ENCODE data around the gene TTLL12.

Gene TTLL12

DNA sequence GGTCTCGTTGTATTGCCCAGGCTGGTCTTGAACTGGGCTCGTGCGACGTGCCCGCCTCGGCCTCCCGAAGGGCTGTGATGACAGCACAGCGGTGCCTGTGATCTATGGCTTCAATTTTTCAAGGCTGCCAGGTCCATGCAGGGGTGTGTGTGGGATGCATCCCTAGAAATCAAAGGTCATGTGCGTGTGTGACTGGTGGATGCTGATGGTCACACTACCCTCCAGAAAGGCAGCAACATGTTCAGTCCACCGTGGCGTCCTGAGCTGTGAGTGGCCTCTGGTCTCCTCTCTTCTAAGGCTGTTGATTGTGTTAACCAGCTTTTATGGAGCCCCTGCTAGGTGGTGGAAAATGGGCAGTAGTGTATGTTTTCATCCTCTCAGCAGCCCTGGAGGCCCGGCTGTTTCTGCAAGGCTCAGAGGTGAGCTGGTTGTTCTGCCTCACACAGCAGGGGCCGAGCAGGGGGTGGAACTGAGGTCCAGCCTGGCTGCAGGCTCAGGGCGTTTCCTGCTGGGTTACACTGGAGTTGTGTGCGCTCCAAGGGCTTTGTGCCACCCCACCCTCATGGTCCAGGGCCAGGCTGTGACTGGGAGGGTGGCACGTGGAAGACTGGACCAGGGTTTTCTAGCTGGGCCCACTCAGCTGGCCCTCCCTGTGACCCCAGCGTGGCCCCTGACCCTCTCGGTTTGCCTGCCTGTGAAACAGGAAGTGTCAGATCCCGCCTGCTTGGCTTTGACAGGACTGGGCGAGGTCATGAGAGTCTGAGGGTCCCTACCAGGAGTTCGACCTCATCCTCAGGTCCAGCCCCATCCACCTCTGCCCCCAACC, 68.7 kb downstream of the TTLL12 start:
- no peak for DNase-seq

GRCh38 chr22:43116932-43117331, 70.0 kb downstream of the TTLL12 start:
- DNase-seq, result no peak
